HepG2 (cell line): ENCODE results near the gene TRIM62. TPM values are rescaled to one million over a fixed set of nuclear protein-coding genes. Genes with fewer than 3 reads are reported as not detected.

Source experiments
- ARNT2 ChIP-seq: sonication (generic); formaldehyde crosslinking; IDR thresholded peaks from 2 replicates; pipeline ENCODE4 v1.8.0; 2022; ENCODE audit warnings: mild to moderate bottlenecking, low read depth, missing genetic modification reagents, moderate library complexity
- CREB1 ChIP-seq, 2 experiments: fragments of 450-650 bp in 1 of 2; IDR thresholded peaks; 2 replicates each; pipeline ENCODE4 v1.6.1; 2016 to 2017; ENCODE audit warnings: control low read depth in 1 of 2, mild to moderate bottlenecking in 1 of 2, missing compliant biosample characterization in 1 of 2, missing genetic modification characterization in 1 of 2
- FOXC1 ChIP-seq: sonication (generic); formaldehyde crosslinking; IDR thresholded peaks from 2 replicates; pipeline ENCODE4 v1.8.0; 2022; ENCODE audit warnings: mild to moderate bottlenecking, missing genetic modification reagents, borderline replicate concordance
- FUBP1 ChIP-seq: sonication (generic); formaldehyde crosslinking; IDR thresholded peaks from 2 replicates; pipeline ENCODE4 v1.5.1; 2020; ENCODE audit warnings: missing genetic modification reagents, mild to moderate bottlenecking, borderline replicate concordance
- GFI1 ChIP-seq: sonication (generic); formaldehyde crosslinking; IDR thresholded peaks from 2 replicates; pipeline ENCODE4 v1.5.0; 2020; ENCODE audit warnings: missing genetic modification reagents, mild to moderate bottlenecking, borderline replicate concordance
- JDP2 ChIP-seq: sonication (generic); formaldehyde crosslinking; IDR thresholded peaks from 2 replicates; pipeline ENCODE4 v1.8.1; 2022; ENCODE audit warnings: missing genetic modification reagents, borderline replicate concordance
- KAT7 ChIP-seq: IDR thresholded peaks from 2 replicates; pipeline ENCODE4 v1.6.1; 2018; ENCODE audit warnings: borderline replicate concordance, missing compliant biosample characterization
- MYPOP ChIP-seq: sonication (generic); formaldehyde crosslinking; IDR thresholded peaks from 2 replicates; pipeline ENCODE4 v1.8.1; 2023; ENCODE audit warnings: mild to moderate bottlenecking, moderate library complexity, missing genetic modification reagents
- NR3C1 ChIP-seq: sonication (generic); formaldehyde crosslinking; IDR thresholded peaks from 2 replicates; pipeline ENCODE4 v1.4.0; 2020; ENCODE audit warnings: missing genetic modification reagents
- PHF20 ChIP-seq: sonication (generic); formaldehyde crosslinking; IDR thresholded peaks from 2 replicates; pipeline ENCODE4 v1.5.0; 2020; ENCODE audit warnings: mild to moderate bottlenecking, missing genetic modification reagents
- RBM22 ChIP-seq: fragments of 200-400 bp; formaldehyde crosslinking; optimal IDR thresholded peaks from 2 replicates; pipeline ENCODE3; 2017; ENCODE audit warnings: mild to moderate bottlenecking, low read length, moderate library complexity
- RBM39 ChIP-seq: fragments of 200-400 bp; formaldehyde crosslinking; IDR thresholded peaks from one replicate; pipeline ENCODE4 v1.6.1; 2018; ENCODE audit warnings: antibody characterized with exemption, mild to moderate bottlenecking, low read depth, low read length; ENCODE audit not compliant: poor library complexity, severe bottlenecking
- RELA ChIP-seq: sonication (generic); formaldehyde crosslinking; IDR thresholded peaks from 2 replicates; pipeline ENCODE4 v1.4.0; 2020; ENCODE audit warnings: missing genetic modification reagents
- RORA ChIP-seq: sonication (generic); formaldehyde crosslinking; IDR thresholded peaks from 2 replicates; pipeline ENCODE4 v1.5.0; 2020; ENCODE audit warnings: mild to moderate bottlenecking, missing genetic modification reagents, moderate library complexity
- SRSF4 ChIP-seq: fragments of 200-400 bp; formaldehyde crosslinking; IDR thresholded peaks from one replicate; pipeline ENCODE4 v1.6.1; 2018; ENCODE audit warnings: mild to moderate bottlenecking, low read depth, low read length, moderate library complexity; ENCODE audit not compliant: poor library complexity, severe bottlenecking
- ZFP36 ChIP-seq: fragments of 150-350 bp; IDR thresholded peaks from 2 replicates; pipeline ENCODE4 v1.6.1; 2018; ENCODE audit warnings: borderline replicate concordance, low read length, low read depth; ENCODE audit not compliant: partially characterized antibody
- ZMAT3 ChIP-seq: sonication (generic); formaldehyde crosslinking; conservative IDR thresholded peaks from 2 replicates; pipeline ENCODE4 v1.7.0; 2021; ENCODE audit warnings: missing genetic modification reagents
- ZNF251 ChIP-seq: sonication (generic); formaldehyde crosslinking; IDR thresholded peaks from 2 replicates; pipeline ENCODE4 v1.9.0; 2021; ENCODE audit warnings: mild to moderate bottlenecking, missing genetic modification reagents
- ZNF343 ChIP-seq: sonication (generic); formaldehyde crosslinking; IDR thresholded peaks from 2 replicates; pipeline ENCODE4 v1.4.0; 2020; ENCODE audit warnings: mild to moderate bottlenecking, missing genetic modification reagents
- ZNF441 ChIP-seq: sonication (generic); formaldehyde crosslinking; IDR thresholded peaks from 2 replicates; pipeline ENCODE4 v1.7.0; 2021; ENCODE audit warnings: missing genetic modification reagents, borderline replicate concordance
- ZNF501 ChIP-seq: sonication (generic); formaldehyde crosslinking; IDR thresholded peaks from 2 replicates; pipeline ENCODE4 v1.5.1; 2020; ENCODE audit warnings: mild to moderate bottlenecking, moderate library complexity, missing genetic modification reagents
- ZNF556 ChIP-seq: sonication (generic); formaldehyde crosslinking; IDR thresholded peaks from 2 replicates; pipeline ENCODE4 v1.4.0; 2020; ENCODE audit warnings: mild to moderate bottlenecking, missing genetic modification reagents, borderline replicate concordance
- ZNF766 ChIP-seq: sonication (generic); formaldehyde crosslinking; IDR thresholded peaks from 2 replicates; pipeline ENCODE4 v1.5.0; 2020; ENCODE audit warnings: missing genetic modification reagents, borderline replicate concordance
- polyA plus RNA-seq, 8 experiments: library from polyadenylated mRNA; depleted of rRNA in 3 of 8; stranded (reverse) in 7 of 8; unstranded in 1 of 8; fragments of >200 nt; fragmentation: Illumina TruSeq in 4 of 8; extraction: Trizol in 4 of 8; gene quantifications; 2 replicates each; pipeline versions ENCODE4 v1.2.1 to v1.2.3, GENCODE V29; 2011 to 2016; ENCODE audit warnings: low read depth in 4 of 8, missing spikeins in 1 of 8, mixed read lengths in 1 of 8; ENCODE audit not compliant: insufficient read depth in 1 of 8
- total RNA-seq, 5 experiments: library from RNA; depleted of rRNA; stranded (reverse); fragments of >200 nt; fragmentation: Illumina TruSeq; extraction: Trizol; gene quantifications; 2 replicates each; pipeline ENCODE4 v1.2.3, GENCODE V29; 2016; ENCODE audit warnings: low read depth in 1 of 5
- TF ChIP-seq, protein P1 (sequence below): sonication (generic); formaldehyde crosslinking; conservative IDR thresholded peaks from 2 replicates; pipeline ENCODE4 v1.8.0; 2022; ENCODE audit warnings: low read depth, missing genetic modification reagents

TRIM62 gene
- total and polyA plus RNA-seq, 2 of the 13 experiments (the other 11 are each of a cell fraction or from before 2014, with no cell fraction given), result 0.53 to 0.57 TPM

DNA sequence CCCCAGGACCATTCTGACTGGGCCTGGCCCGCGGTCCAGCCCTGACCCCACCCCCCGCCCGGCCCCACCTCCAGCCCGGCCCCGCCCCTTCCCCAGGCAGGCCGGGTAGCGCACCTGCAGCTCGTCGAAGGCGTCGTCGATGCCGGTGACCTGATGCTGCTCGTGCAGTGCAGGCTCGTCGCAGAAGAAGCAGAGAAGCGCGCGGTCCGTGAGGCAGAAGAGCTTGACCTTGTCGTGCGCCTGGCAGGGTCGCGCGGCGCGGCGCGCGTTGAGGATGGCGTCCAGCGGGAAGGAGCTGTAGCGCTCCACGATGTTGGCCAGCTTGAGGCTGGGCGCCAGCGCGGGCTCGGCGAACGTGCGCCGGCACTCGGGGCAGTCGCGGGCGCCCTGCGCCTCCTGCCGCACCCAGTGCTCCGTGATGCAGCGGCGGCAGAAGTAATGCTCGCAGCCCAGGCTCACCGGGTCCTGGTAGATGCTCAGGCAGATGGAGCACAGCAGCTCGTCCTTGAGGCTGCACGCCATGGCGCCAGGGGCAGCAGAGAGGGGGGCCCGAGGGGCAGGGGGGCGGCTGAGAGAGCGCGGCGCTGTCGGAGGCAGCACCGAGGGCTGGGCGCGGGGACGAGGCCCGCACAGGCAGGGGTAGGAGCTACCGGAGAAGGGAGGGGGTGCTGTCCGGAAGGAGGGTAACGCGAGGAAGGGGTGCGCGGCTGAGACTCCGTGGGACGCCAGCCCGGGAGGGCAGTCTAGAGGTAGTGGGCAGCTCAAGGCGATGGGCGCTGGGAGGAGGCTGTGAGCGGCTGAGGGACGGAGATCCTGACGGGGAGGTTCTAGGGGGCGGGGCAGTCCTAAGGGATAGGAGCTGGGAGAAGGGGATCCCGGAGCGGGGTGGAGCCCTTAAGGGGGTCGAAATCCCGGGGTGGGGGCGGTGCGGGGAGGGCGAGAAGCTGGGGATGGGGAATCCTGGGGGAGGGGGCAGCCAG lies 642 bp downstream of the TRIM62 start (continued):
- TF ChIP-seq ZFP36, result no peak
- no peak for TF ChIP-seq FUBP1
- no peak for TF ChIP-seq RORA (CRISPR knock-in tag)
- TF ChIP-seq ZNF556 (CRISPR knock-in tag), result no peak
- TF ChIP-seq RBM22, result no peak
- peak; percentile 91; the same call in 1 of the 2 replicates for TF ChIP-seq MYPOP (CRISPR knock-in tag)
- TF ChIP-seq KAT7 (CRISPR knock-in tag), result no peak
- TF ChIP-seq JDP2 (CRISPR knock-in tag), result no peak
- no peak for TF ChIP-seq ZNF343 (CRISPR knock-in tag)
- TF ChIP-seq PHF20 (CRISPR knock-in tag), result no peak
- no peak for TF ChIP-seq ZNF501 (CRISPR knock-in tag)
- no peak for TF ChIP-seq RBM39
- TF ChIP-seq RELA (CRISPR knock-in tag), result no peak
- TF ChIP-seq ZNF441, result no peak
- TF ChIP-seq FOXC1 (CRISPR knock-in tag), result no peak
- TF ChIP-seq ZMAT3 (CRISPR knock-in tag), result no peak
- TF ChIP-seq, protein P1, sequence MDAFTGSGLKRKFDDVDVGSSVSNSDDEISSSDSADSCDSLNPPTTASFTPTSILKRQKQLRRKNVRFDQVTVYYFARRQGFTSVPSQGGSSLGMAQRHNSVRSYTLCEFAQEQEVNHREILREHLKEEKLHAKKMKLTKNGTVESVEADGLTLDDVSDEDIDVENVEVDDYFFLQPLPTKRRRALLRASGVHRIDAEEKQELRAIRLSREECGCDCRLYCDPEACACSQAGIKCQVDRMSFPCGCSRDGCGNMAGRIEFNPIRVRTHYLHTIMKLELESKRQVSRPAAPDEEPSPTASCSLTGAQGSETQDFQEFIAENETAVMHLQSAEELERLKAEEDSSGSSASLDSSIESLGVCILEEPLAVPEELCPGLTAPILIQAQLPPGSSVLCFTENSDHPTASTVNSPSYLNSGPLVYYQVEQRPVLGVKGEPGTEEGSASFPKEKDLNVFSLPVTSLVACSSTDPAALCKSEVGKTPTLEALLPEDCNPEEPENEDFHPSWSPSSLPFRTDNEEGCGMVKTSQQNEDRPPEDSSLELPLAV (CRISPR knock-in tag), result no peak
- no peak for TF ChIP-seq NR3C1
- TF ChIP-seq ARNT2 (CRISPR knock-in tag), result peak; percentile 77
- TF ChIP-seq SRSF4, result no peak
- TF ChIP-seq CREB1 (IDR thresholded peaks at IDR 0.05), result no peak
- TF ChIP-seq CREB1 (CRISPR knock-in tag; IDR thresholded peaks at IDR 0.05), result no peak
- 0 out of 2 replicates have a peak, but pooled peaks have one; percentile 53 for TF ChIP-seq ZNF766
- TF ChIP-seq ZNF251 (CRISPR knock-in tag), result 0 out of 2 replicates have a peak, but pooled peaks have one; percentile 39
- TF ChIP-seq GFI1 (CRISPR knock-in tag), result no peak
